Measurements from ENCODE around the gene LDLRAD2.

DNA sequence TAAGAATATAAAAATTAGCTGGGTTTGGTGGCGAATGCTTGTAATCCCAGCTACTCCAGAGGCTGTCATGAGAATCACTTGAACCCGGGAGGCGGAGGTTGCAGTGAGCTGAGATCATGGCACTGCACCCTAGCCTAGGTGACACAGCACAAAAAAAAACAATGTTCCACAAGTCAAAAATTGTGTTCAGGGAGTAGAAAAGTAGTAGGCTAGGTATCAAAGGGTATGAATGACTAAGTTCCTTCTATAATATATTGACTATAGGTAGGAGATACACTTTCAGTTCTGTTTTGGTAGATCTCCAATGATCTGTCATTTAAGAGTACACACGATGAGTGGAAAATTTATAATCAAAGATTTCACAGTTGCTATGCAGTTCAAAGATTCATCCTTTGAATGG is 45.9 kb upstream of the LDLRAD2 start:
- no peak for TF ChIP-seq EZH2 (IDR thresholded peaks at IDR 0.05; ENCODE audit: borderline replicate concordance, low read depth, low read length, poor library complexity, severe bottlenecking)
- TF ChIP-seq, protein P1, sequence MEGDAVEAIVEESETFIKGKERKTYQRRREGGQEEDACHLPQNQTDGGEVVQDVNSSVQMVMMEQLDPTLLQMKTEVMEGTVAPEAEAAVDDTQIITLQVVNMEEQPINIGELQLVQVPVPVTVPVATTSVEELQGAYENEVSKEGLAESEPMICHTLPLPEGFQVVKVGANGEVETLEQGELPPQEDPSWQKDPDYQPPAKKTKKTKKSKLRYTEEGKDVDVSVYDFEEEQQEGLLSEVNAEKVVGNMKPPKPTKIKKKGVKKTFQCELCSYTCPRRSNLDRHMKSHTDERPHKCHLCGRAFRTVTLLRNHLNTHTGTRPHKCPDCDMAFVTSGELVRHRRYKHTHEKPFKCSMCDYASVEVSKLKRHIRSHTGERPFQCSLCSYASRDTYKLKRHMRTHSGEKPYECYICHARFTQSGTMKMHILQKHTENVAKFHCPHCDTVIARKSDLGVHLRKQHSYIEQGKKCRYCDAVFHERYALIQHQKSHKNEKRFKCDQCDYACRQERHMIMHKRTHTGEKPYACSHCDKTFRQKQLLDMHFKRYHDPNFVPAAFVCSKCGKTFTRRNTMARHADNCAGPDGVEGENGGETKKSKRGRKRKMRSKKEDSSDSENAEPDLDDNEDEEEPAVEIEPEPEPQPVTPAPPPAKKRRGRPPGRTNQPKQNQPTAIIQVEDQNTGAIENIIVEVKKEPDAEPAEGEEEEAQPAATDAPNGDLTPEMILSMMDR (conservative IDR thresholded peaks at IDR 0.05; ENCODE audit: low read depth, low read length): no peak
